ENCODE results near the gene PLAC9.
A peak's percentile ranks its signal among the peaks of the same experiment; 100 is the strongest.
"Not testable (repeated sequence)": the region's sequence is repeated elsewhere in the genome, so short reads cannot be mapped to it uniquely, and the experiment has no call there.

Gene PLAC9

GRCh38 chr10:80140251-80140650 is 7.7 kb downstream of the PLAC9 start:
- DNase-seq = no peak

GRCh38 chr10:80141696-80142460 is 9.3 kb downstream of the PLAC9 start:
- no peak for DNase-seq

GRCh38 chr10:80144067-80144695 is 11.7 kb downstream of the PLAC9 start:
- peak; percentile 27 for DNase-seq

- DNase-seq = peak; percentile 24
Observed at GRCh38 chr10:80144696-80145131, 12.2 kb downstream of the PLAC9 start.

- not testable (repeated sequence) for DNase-seq
Observed at GRCh38 chr10:80145406-80146308, 13.1 kb downstream of the PLAC9 start.

GRCh38 chr10:80146918-80147317 is 14.4 kb downstream of the PLAC9 start:
- DNase-seq = no peak

- no peak for DNase-seq
Observed at GRCh38 chr10:80148166-80148805, 15.8 kb downstream of the PLAC9 start.

GRCh38 chr10:80149123-80149522 is 16.6 kb downstream of the PLAC9 start:
- no peak for DNase-seq

GRCh38 chr10:80150172-80150571 is 17.6 kb downstream of the PLAC9 start:
- DNase-seq = no peak

- no peak for DNase-seq
Observed at GRCh38 chr10:80152820-80153219, 20.3 kb downstream of the PLAC9 start.

- no peak for DNase-seq
Observed at GRCh38 chr10:80153460-80153859, 20.9 kb downstream of the PLAC9 start.

- no peak for DNase-seq
Observed at GRCh38 chr10:80154626-80154977, 22.1 kb downstream of the PLAC9 start.

- no peak for DNase-seq
Observed at GRCh38 chr10:80154978-80155695, 22.6 kb downstream of the PLAC9 start.

- no peak for DNase-seq
Observed at GRCh38 chr10:80155696-80156215, 23.2 kb downstream of the PLAC9 start.

GRCh38 chr10:80156216-80156615 is 23.7 kb downstream of the PLAC9 start:
- no peak for DNase-seq

- DNase-seq = no peak
Observed at GRCh38 chr10:80157561-80157960, 25.0 kb downstream of the PLAC9 start.

GRCh38 chr10:80158126-80158525 is 25.6 kb downstream of the PLAC9 start:
- DNase-seq = no peak

- DNase-seq = no peak
Observed at GRCh38 chr10:80158598-80159127, 26.1 kb downstream of the PLAC9 start.

- DNase-seq = no peak
Observed at GRCh38 chr10:80159166-80159873, 26.8 kb downstream of the PLAC9 start.

GRCh38 chr10:80160361-80161320 is 28.1 kb downstream of the PLAC9 start:
- no peak for DNase-seq
